ENCODE data around the gene DUOX2. TPM values are rescaled to one million over a fixed set of nuclear protein-coding genes. Genes with fewer than 3 reads are reported as not detected.

Gene DUOX2
- total RNA-seq, 4 donors from 2014 or later = 0.68 to 23.8 (median 1.9) TPM

GRCh38 chr15:45102226-45102625 is 11.7 kb downstream of the DUOX2 start:
- TF ChIP-seq POLR2A (IDR thresholded peaks at IDR 0.05) = no peak
- TF ChIP-seq EP300 (IDR thresholded peaks at IDR 0.05; ENCODE audit: low read depth) = no peak
- no peak for TF ChIP-seq POLR2AphosphoS5 (IDR thresholded peaks at IDR 0.05)
- no peak for TF ChIP-seq CTCF (IDR thresholded peaks at IDR 0.05)
- no peaks in the 10 kb centered on the region for H3K27me3 ChIP-seq
- in situ Hi-C loops (cut with MboI; ENCODE audit: low pct_ligation_motif_present in 1 of 4, low pct_unique_long_range_greater_than_20kb in 1 of 4, low sequenced_read_pairs in 3 of 4) = loop anchor here in 1 of 4 donors (25.0 kb wide), 1 partner anchor 140 kb away; the partner anchor contains the start of gene TERB2

DNA sequence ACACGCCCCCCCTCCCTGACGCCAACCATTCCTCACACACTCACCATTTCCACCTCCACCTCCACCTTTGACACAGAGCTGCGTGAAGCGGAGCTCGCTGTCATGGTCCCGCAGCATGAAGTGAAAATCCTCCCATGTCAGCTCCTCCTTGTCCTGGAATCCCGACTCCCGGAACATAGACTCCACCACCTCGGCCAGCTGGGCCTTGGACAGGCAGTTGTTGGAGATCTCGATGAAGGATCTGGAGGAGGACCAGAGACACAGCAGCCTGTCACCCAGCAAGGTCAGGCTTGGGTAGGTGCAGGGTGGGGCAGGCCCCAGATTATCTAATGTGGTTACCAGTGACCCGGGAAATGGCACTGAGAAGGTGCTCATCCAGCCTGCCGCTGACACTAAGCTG is 12.2 kb downstream of the DUOX2 start:
- in situ Hi-C loops (cut with MboI; ENCODE audit: low pct_ligation_motif_present in 1 of 4, low pct_unique_long_range_greater_than_20kb in 1 of 4, low sequenced_read_pairs in 3 of 4) (loop anchor here in 1 of 4 donors (25.0 kb wide), 1 partner anchor 139 kb away; the partner anchor contains the start of gene TERB2), intact Hi-C loops (cut with DNase I; ENCODE audit: low total_unique reads) (no loop called here)
- WGBS, 2 donors (ENCODE audit: low coverage in 1 of 2) = 86 to 89% methylated on average over 4 to 12 of the region's 12 CpGs
- Histone ChIP-seq H3K36me3 (no peaks in the 10 kb centered on the region), H3K4me3 (no peak overlapping the region), H3K27ac (no peak overlapping the region), H3K9me3 (no peaks in the 10 kb centered on the region), H3K4me1 (no peaks in the 10 kb centered on the region), H3K27me3 (no peaks in the 10 kb centered on the region)
- DNase-seq = no peak
- TF ChIP-seq POLR2AphosphoS5 (IDR thresholded peaks at IDR 0.05) = no peak
- TF ChIP-seq CTCF (IDR thresholded peaks at IDR 0.05) = no peak
- no peak for TF ChIP-seq EP300 (IDR thresholded peaks at IDR 0.05; ENCODE audit: low read depth)
- no peak for TF ChIP-seq POLR2A (IDR thresholded peaks at IDR 0.05)

More at GRCh38 chr15:45102226-45102625, 11.7 kb downstream of the DUOX2 start:
- Histone ChIP-seq H3K4me1 (no peaks in the 10 kb centered on the region), H3K9me3 (no peaks in the 10 kb centered on the region), H3K4me3 (no peak overlapping the region), H3K36me3 (no peaks in the 10 kb centered on the region), H3K27ac (no peak overlapping the region)
- WGBS, 2 donors (ENCODE audit: low coverage in 1 of 2) = 84% methylated on average over 6 of the region's 6 CpGs; no CpG with 5 or more reads in 1 of the 2 donors
- DNase-seq = no peak
- intact Hi-C loops (cut with DNase I; ENCODE audit: low total_unique reads) = no loop called here

- intact Hi-C loops (cut with DNase I; ENCODE audit: low total_unique reads) = no loop called here
- in situ Hi-C loops (cut with MboI; ENCODE audit: low pct_ligation_motif_present in 1 of 4, low pct_unique_long_range_greater_than_20kb in 1 of 4, low sequenced_read_pairs in 3 of 4) = loop anchor here in 1 of 4 donors (25.0 kb wide), 1 partner anchor 139 kb away; the partner anchor contains the start of gene TERB2
- H3K27ac ChIP-seq = no peak overlapping the region
- DNase-seq = no peak
- no peaks in the 10 kb centered on the region for H3K36me3 ChIP-seq
- H3K4me3 ChIP-seq = no peak overlapping the region
- no peaks in the 10 kb centered on the region for H3K9me3 ChIP-seq
- WGBS, 2 donors (ENCODE audit: low coverage in 1 of 2) = 69 to 76% methylated on average over 2 to 7 of the region's 7 CpGs
- no peak for TF ChIP-seq POLR2AphosphoS5 (IDR thresholded peaks at IDR 0.05)
- TF ChIP-seq EP300 (IDR thresholded peaks at IDR 0.05; ENCODE audit: low read depth) = no peak
- no peak for TF ChIP-seq CTCF (IDR thresholded peaks at IDR 0.05)
- TF ChIP-seq POLR2A (IDR thresholded peaks at IDR 0.05) = no peak
- no peaks in the 10 kb centered on the region for H3K27me3 ChIP-seq
- H3K4me1 ChIP-seq = no peaks in the 10 kb centered on the region
These were observed 12.9 kb downstream of the DUOX2 start for GRCh38 chr15:45100884-45101625.

- no peaks in the 10 kb centered on the region for H3K4me1 ChIP-seq
- intact Hi-C loops (cut with DNase I; ENCODE audit: low total_unique reads) (no loop called here), in situ Hi-C loops (cut with MboI; ENCODE audit: low pct_ligation_motif_present in 1 of 4, low pct_unique_long_range_greater_than_20kb in 1 of 4, low sequenced_read_pairs in 3 of 4) (loop anchor here in 1 of 4 donors (25.0 kb wide), 1 partner anchor 137 kb away; the partner anchor contains the start of gene TERB2)
- no peaks in the 10 kb centered on the region for H3K9me3 ChIP-seq
- no peak for DNase-seq
- no peaks in the 10 kb centered on the region for H3K36me3 ChIP-seq
- WGBS, 2 donors (ENCODE audit: low coverage in 1 of 2) = 84% methylated on average over 23 of the region's 23 CpGs; no CpG with 5 or more reads in 1 of the 2 donors
- TF ChIP-seq POLR2A (IDR thresholded peaks at IDR 0.05) = no peak
- TF ChIP-seq POLR2AphosphoS5 (IDR thresholded peaks at IDR 0.05) = no peak
- TF ChIP-seq EP300 (IDR thresholded peaks at IDR 0.05; ENCODE audit: low read depth) = no peak
- TF ChIP-seq CTCF (IDR thresholded peaks at IDR 0.05) = no peak
- no peak overlapping the region for H3K27ac ChIP-seq
- no peaks in the 10 kb centered on the region for H3K27me3 ChIP-seq
- H3K4me3 ChIP-seq = no peak overlapping the region
These were observed 14.3 kb downstream of the DUOX2 start for GRCh38 chr15:45099549-45100165.

Measured in transverse colon (tissue), 4 donors.